ENCODE data around the gene TMEM91.

DNA sequence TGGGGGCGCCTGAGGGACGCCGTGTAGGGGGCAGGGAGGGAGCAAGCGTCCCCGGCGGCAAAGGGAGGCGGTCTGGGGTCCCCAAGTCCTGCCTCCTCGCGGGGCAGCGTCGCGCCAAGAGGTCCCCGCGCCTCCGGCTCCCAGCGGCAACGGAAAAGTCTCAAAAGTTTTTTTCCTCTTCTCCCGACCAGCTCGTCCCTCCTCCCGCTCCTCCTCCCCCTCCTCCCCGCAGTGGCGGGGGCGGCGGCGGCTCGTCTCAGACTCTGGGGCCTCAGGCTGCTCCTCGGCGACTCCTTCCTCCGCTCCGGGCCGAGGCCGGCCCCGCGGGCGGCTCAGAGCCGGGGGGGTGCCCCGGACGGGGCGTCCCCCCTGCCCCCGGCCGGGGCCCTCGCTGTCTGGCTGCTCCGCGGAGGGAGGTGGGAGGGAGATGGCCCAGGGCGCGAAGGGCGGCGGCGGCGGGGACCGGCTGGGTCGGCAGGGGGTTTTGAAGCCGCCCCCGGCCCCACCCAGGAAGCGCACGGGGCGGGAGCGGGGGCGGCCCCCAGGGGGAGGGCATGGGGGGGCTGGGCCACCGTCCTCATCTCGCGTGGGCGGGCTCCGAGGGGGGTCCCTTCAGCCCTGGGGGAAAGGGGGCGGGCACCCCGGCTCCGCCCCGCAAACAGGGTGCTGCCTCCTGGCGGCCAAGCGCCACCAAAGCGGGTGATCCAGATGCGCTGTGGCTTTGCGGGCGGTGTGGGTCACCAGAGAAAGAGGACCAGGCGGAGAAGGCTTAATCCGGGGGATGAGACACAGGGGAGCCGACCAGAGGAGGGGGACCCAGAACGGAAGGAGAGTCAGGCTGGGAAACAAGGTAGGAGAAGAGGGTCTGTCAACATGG is 22.6 kb upstream of the TMEM91 start, which contains the start of gene TGFB1:
- no peak for TF ChIP-seq EZH2 (IDR thresholded peaks at IDR 0.05; ENCODE audit: borderline replicate concordance, low read depth, low read length, severe bottlenecking)
- TF ChIP-seq POLR2A (IDR thresholded peaks at IDR 0.05; ENCODE audit: low read depth, low read length): peak; percentile 88
- TF ChIP-seq, protein P1, sequence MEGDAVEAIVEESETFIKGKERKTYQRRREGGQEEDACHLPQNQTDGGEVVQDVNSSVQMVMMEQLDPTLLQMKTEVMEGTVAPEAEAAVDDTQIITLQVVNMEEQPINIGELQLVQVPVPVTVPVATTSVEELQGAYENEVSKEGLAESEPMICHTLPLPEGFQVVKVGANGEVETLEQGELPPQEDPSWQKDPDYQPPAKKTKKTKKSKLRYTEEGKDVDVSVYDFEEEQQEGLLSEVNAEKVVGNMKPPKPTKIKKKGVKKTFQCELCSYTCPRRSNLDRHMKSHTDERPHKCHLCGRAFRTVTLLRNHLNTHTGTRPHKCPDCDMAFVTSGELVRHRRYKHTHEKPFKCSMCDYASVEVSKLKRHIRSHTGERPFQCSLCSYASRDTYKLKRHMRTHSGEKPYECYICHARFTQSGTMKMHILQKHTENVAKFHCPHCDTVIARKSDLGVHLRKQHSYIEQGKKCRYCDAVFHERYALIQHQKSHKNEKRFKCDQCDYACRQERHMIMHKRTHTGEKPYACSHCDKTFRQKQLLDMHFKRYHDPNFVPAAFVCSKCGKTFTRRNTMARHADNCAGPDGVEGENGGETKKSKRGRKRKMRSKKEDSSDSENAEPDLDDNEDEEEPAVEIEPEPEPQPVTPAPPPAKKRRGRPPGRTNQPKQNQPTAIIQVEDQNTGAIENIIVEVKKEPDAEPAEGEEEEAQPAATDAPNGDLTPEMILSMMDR (IDR thresholded peaks at IDR 0.05; ENCODE audit: extremely low read depth in 1 of 2, insufficient read depth in 1 of 2, low read depth in 1 of 2, low read length in 2 of 2): peak; percentile 92 to 96
